HCT116 (cell line): ENCODE measurements around the gene BMPER. TPM values are rescaled to one million over a fixed set of nuclear protein-coding genes. Genes with fewer than 3 reads are reported as not detected.

Source experiments
- ATAC-seq: fragments of 200-7000 bp; cut with Tn5 transposase; 2 replicates; pipeline ENCODE4 v1.9.1; 2020; ENCODE audit warnings: mild to moderate bottlenecking, moderate library complexity
- BruUV-seq: library from RNA; stranded (reverse); fragments of 400-500 nt; replicated peaks from 2 replicates; lab custom pipeline; 2021; lab: Mats Ljungman, UMichigan
- CTCF ChIA-PET: fragments of 300-600 bp; sonication (Branson Sonifier 250); formaldehyde crosslinking; loops from one replicate; lab custom pipeline; 2021; ENCODE audit warnings: antibody characterized with exemption; lab: Charles Lee
- POLR2A ChIA-PET: fragments of 300-600, 350-600 bp; sonication (Branson Sonifier 250); formaldehyde crosslinking; loops from one replicate; lab custom pipeline; 2021; ENCODE audit warnings: antibody characterized with exemption; lab: Charles Lee
- RAD21 ChIA-PET, 2 experiments: fragments of 300-600 bp; sonication (Branson Sonifier 250); formaldehyde crosslinking; loops; one replicate each; lab custom pipeline; 2023; ENCODE audit warnings: low total read pairs in 2 of 2; ENCODE audit not compliant: uncharacterized antibody in 2 of 2, unreplicated experiment in 2 of 2, low non-redundant PET in 1 of 2; lab: Charles Lee
- DNase-seq: peaks from one replicate; pipeline ENCODE4 v3.0.0-alpha.2; 2010; ENCODE audit warnings: low read depth, low spot score
- H2AFZ ChIP-seq: fragments of 200-600 bp; shearing (Covaris generic), sonication (generic); 2 replicates; pipeline ENCODE4 v1.6.1; 2017; ENCODE audit warnings: low read depth, mixed run types, mixed read lengths, antibody characterized with exemption, low read length; ENCODE audit not compliant: poor library complexity, severe bottlenecking
- H3K27ac ChIP-seq: 2 replicates; pipeline ENCODE4 v1.5.1; 2012; ENCODE audit warnings: low read depth, low read length
- H3K27me3 ChIP-seq: fragments of 200-600 bp; sonication (generic); 2 replicates; pipeline ENCODE4 v1.6.1; 2016; ENCODE audit warnings: mixed run types, low read length, mixed read lengths; ENCODE audit not compliant: insufficient read depth
- H3K36me3 ChIP-seq, 2 experiments: fragments of 200-500 bp in 1 of 2; fragments of 200-600 bp in 1 of 2; sonication (Bioruptor generic) in 1 of 2; sonication (generic) in 1 of 2; 2 replicates each; pipeline versions ENCODE4 v1.5.1 to v1.6.1; 2014 to 2016; ENCODE audit warnings: low read length in 2 of 2, inconsistent platforms in 1 of 2, mixed read lengths in 1 of 2, mixed run types in 1 of 2; ENCODE audit not compliant: insufficient read depth in 2 of 2, control insufficient read depth in 1 of 2
- H3K4me1 ChIP-seq, 2 experiments: fragments of 200-600 bp in 1 of 2; sonication (generic) in 1 of 2; 2 replicates each; pipeline versions ENCODE4 v1.5.1 to v1.6.1; 2012 to 2017; ENCODE audit warnings: low read length in 2 of 2, inconsistent platforms in 1 of 2, mild to moderate bottlenecking in 1 of 2, mixed read lengths in 1 of 2, mixed run types in 1 of 2, moderate library complexity in 1 of 2; ENCODE audit not compliant: insufficient read depth in 2 of 2, control insufficient read depth in 1 of 2
- H3K4me2 ChIP-seq: fragments of 200-600 bp; sonication (generic); 2 replicates; pipeline ENCODE4 v1.6.1; 2017; ENCODE audit warnings: mixed run types, low read length, mixed read lengths
- H3K4me3 ChIP-seq, 2 experiments: fragments of 200-600 bp in 1 of 2; sonication (generic) in 1 of 2; replicated peaks in 1 of 2; 2 replicates each; pipeline ENCODE4 v1.5.1; 2011 to 2016; ENCODE audit warnings: low read length in 2 of 2, control low read depth in 1 of 2, low read depth in 1 of 2, mild to moderate bottlenecking in 1 of 2, mixed read lengths in 1 of 2, mixed run types in 1 of 2
- H3K79me2 ChIP-seq: fragments of 200-600 bp; sonication (generic); 2 replicates; pipeline ENCODE4 v1.6.1; 2017; ENCODE audit warnings: mild to moderate bottlenecking, mixed run types, low read length, moderate library complexity, mixed read lengths; ENCODE audit not compliant: insufficient read depth
- H3K9ac ChIP-seq: fragments of 200-600 bp; sonication (generic); 2 replicates; pipeline ENCODE4 v1.6.1; 2016; ENCODE audit warnings: low read length, mixed read lengths
- H3K9me2 ChIP-seq: fragments of 200-600 bp; sonication (generic), shearing (Covaris generic); 2 replicates; pipeline ENCODE4 v1.6.1; 2017; ENCODE audit warnings: mixed run types, mild to moderate bottlenecking, moderate library complexity; ENCODE audit not compliant: insufficient read depth
- H3K9me3 ChIP-seq, 2 experiments: fragments of 200-500 bp in 1 of 2; fragments of 200-600 bp in 1 of 2; sonication (Bioruptor generic) in 1 of 2; sonication (generic) in 1 of 2; 2 replicates each; pipeline ENCODE4 v1.6.1; 2014 to 2017; ENCODE audit warnings: low read length in 2 of 2, mixed read lengths in 2 of 2, inconsistent platforms in 1 of 2, low read depth in 1 of 2, mild to moderate bottlenecking in 1 of 2, mixed run types in 1 of 2, moderate library complexity in 1 of 2; ENCODE audit not compliant: control insufficient read depth in 1 of 2, insufficient read depth in 1 of 2
- H4K20me1 ChIP-seq: fragments of 200-600 bp; sonication (generic), shearing (Covaris generic); 2 replicates; pipeline ENCODE4 v1.6.1; 2017; ENCODE audit warnings: mixed run types, mild to moderate bottlenecking, moderate library complexity; ENCODE audit not compliant: insufficient read depth
- ATF3 ChIP-seq: IDR thresholded peaks from 2 replicates; pipeline ENCODE4 v1.6.1; 2012
- ELF1 ChIP-seq: IDR thresholded peaks from 2 replicates; pipeline ENCODE4 v1.6.1; 2012; ENCODE audit warnings: low read depth, borderline replicate concordance
- EZH2phosphoT487 ChIP-seq: fragments of 200-600 bp; IDR thresholded peaks from 2 replicates; pipeline ENCODE4 v1.6.1; 2018; ENCODE audit warnings: antibody characterized with exemption, borderline replicate concordance
- SRF ChIP-seq: IDR thresholded peaks from 2 replicates; pipeline ENCODE4 v1.6.1; 2012; ENCODE audit warnings: low read depth
- ZFX ChIP-seq: fragments of 450-650 bp; IDR thresholded peaks from 2 replicates; pipeline ENCODE4 v1.6.1; 2017
- intact Hi-C: fragments of 100-400 bp; cut with micrococcal nuclease; formaldehyde crosslinking; loops from 2 replicates; pipeline ENCODE4 v1.10.0; 2022
- total RNA-seq: library from RNA; stranded (reverse); gene quantifications from one replicate; pipeline ENCODE4 v1.2.1, GENCODE V29; 2021; ENCODE audit not compliant: unreplicated experiment

Gene BMPER
- total RNA-seq, 1 experiment from 2014 or later: not detected

- Histone ChIP-seq H3K36me3 (no peaks in the 10 kb centered on the region), H3K27ac (no peak overlapping the region), H3K27me3 (no peaks in the 10 kb centered on the region), H3K79me2 (no peaks in the 10 kb centered on the region), H3K9me3 (no peaks in the 10 kb centered on the region), H3K4me1 (no peaks in the 10 kb centered on the region), H2AFZ (no peak overlapping the region), H3K9ac (no peak overlapping the region), H3K9me2 (no peaks in the 10 kb centered on the region), H3K4me3 (no peak overlapping the region), H3K4me2 (no peak overlapping the region), H4K20me1 (no peaks in the 10 kb centered on the region)
- no peak for ATAC-seq
- no peak for DNase-seq
- RAD21 ChIA-PET: no interaction called here
- POLR2A ChIA-PET: no interaction called here
- intact Hi-C loops: no loop called here
- no peak for TF ChIP-seq EZH2phosphoT487
- TF ChIP-seq ZFX: no peak
- no peak for TF ChIP-seq ATF3
- TF ChIP-seq ELF1: no peak
- BruUV-seq: no TSS peak
- CTCF ChIA-PET: no interaction called here
Observed at GRCh38 chr7:33887266-33887975, 17.9 kb upstream of the BMPER start.

- no peaks in the 10 kb centered on the region for H3K36me3 ChIP-seq
- ChIA-PET RAD21 (no interaction called here), POLR2A (no interaction called here), CTCF (no interaction called here)
- H3K9ac ChIP-seq: no peak overlapping the region
- H3K9me2 ChIP-seq: no peaks in the 10 kb centered on the region
- no peaks in the 10 kb centered on the region for H3K79me2 ChIP-seq
- no peak for TF ChIP-seq SRF
- intact Hi-C loops: no loop called here
- H3K27me3 ChIP-seq: no peaks in the 10 kb centered on the region
- BruUV-seq: no TSS peak
- H3K9me3 ChIP-seq: no peaks in the 10 kb centered on the region
- DNase-seq (no peak), ATAC-seq (no peak)
- no peak overlapping the region for H3K4me3 ChIP-seq
- no peak overlapping the region for H2AFZ ChIP-seq
- H3K4me2 ChIP-seq: no peak overlapping the region
- H4K20me1 ChIP-seq: no peaks in the 10 kb centered on the region
- H3K27ac ChIP-seq: no peak overlapping the region
- no peaks in the 10 kb centered on the region for H3K4me1 ChIP-seq
Observed at GRCh38 chr7:33888166-33888565, 17.2 kb upstream of the BMPER start.
